ENCODE data around the gene TRAF4.

Gene TRAF4

GRCh38 chr17:28796062-28796461 is 52.3 kb downstream of the TRAF4 start:
- TF ChIP-seq CTCF (conservative IDR thresholded peaks at IDR 0.05; ENCODE audit: low read length) = no peak
- DNase-seq (ENCODE audit: low read depth) = no peak
- no peak overlapping the region for H3K4me3 ChIP-seq (ENCODE audit: low read length)

All from AG10803 (cell line).